BJ (cell line): ENCODE data around the gene ABCA8. TPM values are rescaled to one million over a fixed set of nuclear protein-coding genes. Genes with fewer than 3 reads are reported as not detected.

Experiments used
- CTCF ChIA-PET: fragments of 350-600 bp; formaldehyde crosslinking; extraction: SDS; loops from one replicate; lab custom pipeline; 2021; ENCODE audit warnings: antibody characterized with exemption, inconsistent platforms; lab: Yijun Ruan, JAX
- POLR2A ChIA-PET: fragments of 300-600 bp; sonication (Branson Sonifier 250); formaldehyde crosslinking; extraction: SDS; loops from one replicate; lab custom pipeline; 2021; ENCODE audit warnings: antibody characterized with exemption; lab: Charles Lee
- DNase-seq: peaks from one replicate; pipeline ENCODE4 v3.0.0-alpha.2; 2011; ENCODE audit warnings: low read depth
- H3K27me3 ChIP-seq: 2 replicates; pipeline ENCODE4 v1.6.0; 2011; ENCODE audit warnings: low read length; ENCODE audit not compliant: control insufficient read depth, insufficient read depth
- H3K36me3 ChIP-seq: 2 replicates; pipeline ENCODE4 v1.5.1; 2011; ENCODE audit warnings: low read length; ENCODE audit not compliant: control insufficient read depth, insufficient read depth
- H3K4me3 ChIP-seq: 2 replicates; pipeline ENCODE4 v1.5.1; 2011; ENCODE audit warnings: low read depth, mild to moderate bottlenecking, control low read depth, low read length
- CTCF ChIP-seq: IDR thresholded peaks from 2 replicates; pipeline ENCODE4 v1.5.1; 2011; ENCODE audit warnings: low read depth, mild to moderate bottlenecking, control low read depth, inconsistent platforms, low read length, moderate library complexity; ENCODE audit not compliant: insufficient read depth
- polyA plus RNA-seq: library from polyadenylated mRNA; depleted of rRNA; stranded (reverse); fragments of >200 nt; gene quantifications from 2 replicates; pipeline ENCODE4 v1.2.3, GENCODE V29; 2011

ABCA8 gene
- polyA plus RNA-seq, 1 experiment: 0.27 TPM

GRCh38 chr17:68892658-68893057, 62.5 kb downstream of the ABCA8 start:
- Histone ChIP-seq H3K27me3 (no peaks in the 10 kb centered on the region), H3K4me3 (no peak overlapping the region), H3K36me3 (no peaks in the 10 kb centered on the region)
- TF ChIP-seq CTCF: no peak
- ChIA-PET CTCF (no interaction called here), POLR2A (no interaction called here)
- no peak for DNase-seq

- CTCF ChIA-PET: interaction anchor here (0.5 kb wide), 1 partner anchor 62 kb away, joined by 5 read pairs; no protein-coding TSS in a partner anchor
- Histone ChIP-seq H3K36me3 (no peaks in the 10 kb centered on the region), H3K27me3 (no peaks in the 10 kb centered on the region), H3K4me3 (no peak overlapping the region)
- POLR2A ChIA-PET: no interaction called here
- TF ChIP-seq CTCF: no peak
- DNase-seq: no peak
Measured at GRCh38 chr17:68892193-68892592, 63.0 kb downstream of the ABCA8 start.

- no peak for DNase-seq
- H3K27me3 ChIP-seq: no peaks in the 10 kb centered on the region
- ChIA-PET CTCF (interaction anchor here (1.1 kb wide), 1 partner anchor 114 kb away, joined by 3 read pairs; no protein-coding TSS in a partner anchor), POLR2A (no interaction called here)
- no peak for TF ChIP-seq CTCF
- H3K36me3 ChIP-seq: no peaks in the 10 kb centered on the region
- H3K4me3 ChIP-seq: no peak overlapping the region
Measured at GRCh38 chr17:68886401-68886800, 68.8 kb downstream of the ABCA8 start.

- ChIA-PET POLR2A (no interaction called here), CTCF (no interaction called here)
- no peak for DNase-seq
- Histone ChIP-seq H3K36me3 (no peaks in the 10 kb centered on the region), H3K4me3 (no peak overlapping the region), H3K27me3 (no peaks in the 10 kb centered on the region)
- TF ChIP-seq CTCF: no peak
Measured at GRCh38 chr17:68884888-68885287, 70.3 kb downstream of the ABCA8 start.

GRCh38 chr17:68878226-68878885, 76.8 kb downstream of the ABCA8 start:
- H3K4me3 ChIP-seq: no peak overlapping the region
- ChIA-PET POLR2A (no interaction called here), CTCF (interaction anchor here (1.5 kb wide), 1 partner anchor 12 kb away, joined by 4 read pairs; no protein-coding TSS in a partner anchor)
- DNase-seq: no peak
- no peaks in the 10 kb centered on the region for H3K27me3 ChIP-seq
- TF ChIP-seq CTCF: no peak
- no peaks in the 10 kb centered on the region for H3K36me3 ChIP-seq
